Stimulated activated CD4-positive, alpha-beta T cell treated with anti-CD3 and anti-CD28 coated beads, Interleukin-1b, Interleukin-23, amount 100 ng/mL, for 24 hours (primary cell): Measurements from ENCODE around the gene SPART.
"Not testable (repeated sequence)": the region's sequence is repeated elsewhere in the genome, so short reads cannot be mapped to it uniquely, and the experiment has no call there.

Experiments
- DNase-seq, 4 experiments: peaks; one replicate each; pipeline ENCODE4 v3.0.0-alpha.2; 2020; ENCODE audit warnings: low read depth in 4 of 4, low spot score in 1 of 4

Gene SPART

DNA sequence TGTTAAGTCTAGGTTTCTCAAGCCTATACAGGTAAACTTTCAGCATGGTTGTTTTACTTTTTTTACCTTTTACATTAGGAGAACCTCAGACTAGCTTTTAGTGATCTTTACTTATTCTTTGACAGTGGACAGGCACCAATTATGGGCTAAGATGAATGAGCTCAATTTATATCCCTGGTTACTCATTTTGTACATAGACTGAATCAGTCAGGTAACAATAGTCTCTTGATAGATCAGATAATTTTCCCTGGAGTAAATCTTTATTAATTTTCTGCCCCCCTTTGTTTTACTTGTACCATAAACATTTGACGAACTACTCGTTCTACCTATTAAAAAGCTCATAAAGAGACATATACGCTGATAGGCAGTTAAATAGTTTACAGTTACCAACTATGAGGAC is 22.8 kb downstream of the SPART start:
- no peak for DNase-seq

DNA sequence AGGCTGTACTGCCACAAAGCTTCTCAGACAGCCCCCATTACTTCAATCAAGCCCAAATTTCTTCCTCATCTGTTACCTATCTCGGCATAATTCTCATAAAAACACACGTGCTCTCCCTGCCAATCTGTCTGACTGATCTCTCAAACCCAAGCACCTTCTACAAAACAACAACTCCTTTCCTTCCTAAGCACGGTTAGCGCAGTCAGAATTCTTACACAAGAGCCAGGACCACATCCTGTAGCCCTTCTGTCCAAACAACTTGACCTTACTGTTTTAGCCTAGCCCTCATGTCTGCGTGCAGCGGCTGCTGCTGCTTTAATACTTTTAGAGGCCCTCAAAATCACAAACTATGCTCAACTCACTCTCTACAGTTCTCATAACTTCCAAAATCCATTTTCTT is 26.4 kb downstream of the SPART start:
- not testable (repeated sequence) for DNase-seq

DNA sequence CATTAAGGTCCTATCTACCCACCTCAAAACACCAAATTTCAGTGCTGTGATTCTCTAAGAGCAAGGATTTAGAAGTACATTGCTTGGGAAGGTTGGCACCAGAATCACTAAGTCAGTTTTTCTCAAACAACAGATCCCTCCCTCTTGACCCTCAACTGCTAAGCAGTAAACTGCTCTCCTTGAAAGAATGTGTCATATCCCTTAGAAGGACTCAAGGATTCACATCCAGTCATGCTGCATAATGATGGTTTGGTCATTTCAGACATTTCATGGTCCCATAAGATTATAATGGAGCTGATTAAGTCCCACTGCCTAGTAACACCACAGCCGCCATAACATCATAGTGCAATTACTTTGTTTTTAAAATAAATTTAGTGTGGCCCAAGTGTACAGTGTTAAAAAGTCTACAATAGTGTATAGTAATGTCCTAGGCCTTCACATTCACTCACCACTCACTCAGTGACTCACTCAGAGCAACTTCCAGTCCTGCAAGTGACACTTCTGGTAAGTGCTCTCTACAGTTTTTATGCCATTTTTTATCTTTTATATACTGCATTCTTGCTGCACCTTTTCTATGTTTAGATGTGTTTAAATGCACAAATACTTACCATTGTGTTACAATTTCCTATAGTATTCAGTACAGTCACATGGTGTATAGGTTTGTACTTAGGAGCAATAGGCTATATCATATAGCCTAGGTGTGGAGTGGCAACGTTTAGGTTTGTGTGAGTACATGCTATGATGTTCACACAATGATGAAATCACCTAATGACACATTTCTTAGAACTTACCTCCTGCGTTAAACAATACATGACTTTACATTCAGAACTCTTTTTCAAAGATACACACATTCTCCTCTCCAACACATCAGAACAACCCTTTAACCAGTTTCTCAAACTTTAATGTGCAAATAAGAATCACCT is 32.9 kb downstream of the SPART start:
- no peak for DNase-seq

DNA sequence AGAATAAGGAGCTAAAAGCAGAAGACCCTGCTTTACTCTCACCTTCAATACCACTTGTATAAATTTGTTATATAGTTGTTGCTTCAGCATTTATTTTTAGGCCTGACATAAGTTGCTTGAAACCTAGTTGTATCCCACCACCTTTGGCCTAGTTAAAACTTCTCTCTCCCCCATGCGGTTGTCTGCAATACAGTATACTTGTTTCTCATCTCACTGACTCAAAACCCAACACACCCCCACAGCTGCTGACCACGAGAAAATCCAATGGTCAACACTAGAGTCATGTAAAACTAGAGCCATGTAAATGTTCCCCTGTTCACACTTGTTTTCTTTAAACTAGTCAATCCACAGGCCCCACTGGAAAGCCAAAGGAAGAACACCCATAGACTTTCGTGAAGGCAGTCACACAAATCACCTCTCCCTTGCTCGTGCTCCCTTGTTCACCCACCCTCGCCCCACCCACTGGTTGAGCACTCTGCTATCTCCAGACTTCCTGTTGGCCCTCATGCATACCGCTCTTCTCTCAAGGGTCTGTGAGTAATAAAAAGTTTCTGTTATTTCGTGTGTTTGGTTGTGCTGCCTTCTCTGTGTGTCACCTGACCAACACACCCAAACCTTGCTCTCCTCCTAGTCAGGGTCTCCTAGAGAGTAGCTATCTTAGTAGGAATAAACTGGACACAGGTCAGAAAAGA is 35.6 kb downstream of the SPART start:
- DNase-seq, result no peak

DNA sequence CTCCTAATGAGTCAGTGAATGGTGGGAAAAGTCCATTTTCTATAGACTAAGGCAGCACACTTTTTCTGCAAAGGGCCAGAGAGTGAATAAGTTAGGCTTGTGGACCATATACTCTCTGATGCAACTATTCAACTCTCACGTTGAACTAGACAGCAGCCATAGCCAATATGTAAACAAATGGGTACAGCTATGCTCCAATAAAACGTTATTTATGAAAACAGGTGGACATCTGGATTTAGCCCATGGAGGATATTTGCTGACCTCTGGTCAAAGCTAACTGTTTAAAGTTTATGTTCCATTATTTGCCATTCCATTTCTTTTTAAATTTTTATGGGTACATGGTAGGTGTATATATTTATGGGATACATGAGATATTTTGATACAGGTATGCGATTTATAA is 43.9 kb downstream of the SPART start:
- DNase-seq, result no peak

DNA sequence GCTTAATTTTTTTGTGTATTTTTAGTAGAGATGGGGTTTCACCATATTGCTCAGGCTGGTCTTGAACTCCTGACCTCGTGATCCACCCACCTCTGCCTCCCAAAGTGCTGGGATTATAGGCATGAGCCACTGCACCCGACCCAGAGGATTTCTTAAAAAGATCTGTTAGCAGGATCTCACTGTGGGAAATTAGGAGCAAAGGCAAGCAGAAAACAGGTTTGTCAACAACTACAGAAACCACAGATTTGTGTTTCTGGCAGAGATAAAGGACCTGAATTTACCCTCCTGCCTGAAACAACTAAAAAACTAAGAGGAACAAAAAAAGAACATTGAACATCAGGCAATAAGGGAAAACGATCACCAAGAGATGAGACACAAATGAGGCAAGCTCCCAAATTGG is 46.7 kb downstream of the SPART start:
- DNase-seq, result not testable (repeated sequence)

DNA sequence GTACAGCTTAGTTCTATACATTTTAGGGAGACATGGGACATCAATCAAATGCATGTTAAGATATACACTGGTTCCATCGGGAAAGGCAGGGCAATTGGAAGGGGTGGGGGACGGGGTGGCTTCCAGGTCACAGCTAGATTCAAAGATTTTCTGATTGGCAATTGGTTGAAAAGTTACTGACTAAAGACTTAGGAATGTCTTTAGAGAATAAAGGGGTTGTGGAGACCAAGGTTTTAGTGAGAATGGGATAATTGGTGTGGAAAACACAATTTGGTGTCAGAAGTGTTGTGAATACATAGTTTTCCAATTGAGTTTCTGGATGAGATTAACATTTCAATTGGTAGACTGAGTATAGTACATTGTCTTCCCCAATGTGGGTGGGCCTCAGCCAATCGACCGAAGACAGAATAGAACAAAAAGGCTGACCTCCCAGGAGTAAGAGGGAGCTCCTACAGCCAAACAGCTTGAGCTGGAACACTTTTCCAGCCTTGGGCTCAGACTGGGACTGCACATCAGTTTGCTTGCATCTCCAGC is 47.6 kb downstream of the SPART start:
- DNase-seq, result no peak

DNA sequence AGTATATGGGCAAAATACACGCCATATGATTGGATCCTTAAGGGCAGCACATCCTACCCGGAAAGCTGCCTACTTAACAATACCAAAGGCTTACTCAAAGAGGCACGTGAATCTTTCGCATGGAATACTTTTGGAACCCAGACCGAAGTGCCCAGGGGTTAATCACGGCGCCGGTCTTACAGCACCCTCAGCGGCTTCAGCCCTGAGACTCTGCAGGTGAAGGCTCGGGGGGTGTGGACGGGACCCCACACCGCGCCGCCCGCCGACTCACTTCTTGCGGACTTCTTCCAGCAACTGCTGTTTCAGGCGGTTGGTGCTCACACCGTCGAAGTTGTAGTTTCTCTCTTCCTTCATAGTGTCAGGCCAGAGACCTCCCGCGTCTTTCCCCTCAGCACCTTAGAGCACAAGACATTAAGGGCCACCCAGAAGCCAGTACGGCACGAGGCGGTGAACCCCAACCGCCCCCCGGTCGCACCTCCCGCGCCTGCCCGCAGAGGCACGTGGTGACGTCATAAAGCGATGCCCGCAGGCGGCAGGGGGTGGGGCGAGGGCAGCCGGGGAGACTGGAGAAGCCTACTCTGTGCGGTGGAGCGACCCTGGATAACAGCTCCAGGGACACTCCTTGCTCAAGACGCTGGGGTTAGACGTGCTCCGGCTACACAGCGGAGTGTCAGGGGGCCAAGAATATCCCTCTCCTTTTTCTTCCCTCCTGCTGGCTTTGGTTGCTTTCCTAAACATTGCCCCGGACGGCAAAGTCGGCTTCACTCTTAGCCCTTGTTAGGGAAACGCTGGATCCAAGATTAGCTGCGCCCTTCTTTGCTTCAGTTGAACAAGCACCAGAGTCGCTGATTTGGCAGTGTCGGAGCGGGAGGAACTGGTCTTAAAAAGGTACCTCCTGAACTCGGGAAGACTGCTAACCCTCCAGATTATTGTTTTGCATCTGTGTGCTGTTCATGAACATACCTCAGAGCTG is 48.5 kb downstream of the SPART start, which contains the start of gene CCDC169:
TSS of gene CCDC169 (minus strand) at position 449 of the 973 bp plus-strand sequence. CDS start at position 354, 95 bp downstream.
- peak; percentile 10 to 57 (median 34) for DNase-seq

DNA sequence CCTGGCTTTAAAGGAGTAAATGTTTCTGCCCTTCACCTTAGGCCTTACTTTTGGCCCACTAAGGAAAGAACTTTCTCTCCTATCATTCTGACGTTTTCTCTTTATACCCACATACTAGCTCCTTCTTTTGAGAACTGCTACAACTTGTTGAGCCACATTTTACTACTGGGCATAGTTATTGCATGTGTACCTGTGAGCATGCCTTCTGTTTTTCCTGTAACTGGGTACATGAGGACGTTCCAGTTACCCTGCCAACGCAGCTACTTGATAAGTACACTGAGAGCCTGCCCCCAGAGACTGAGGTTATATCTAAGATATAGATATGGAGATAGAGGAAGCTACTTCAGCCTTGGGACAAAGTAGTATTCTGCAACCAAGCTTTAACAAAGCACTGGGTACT is 52.1 kb downstream of the SPART start:
- no peak for DNase-seq

DNA sequence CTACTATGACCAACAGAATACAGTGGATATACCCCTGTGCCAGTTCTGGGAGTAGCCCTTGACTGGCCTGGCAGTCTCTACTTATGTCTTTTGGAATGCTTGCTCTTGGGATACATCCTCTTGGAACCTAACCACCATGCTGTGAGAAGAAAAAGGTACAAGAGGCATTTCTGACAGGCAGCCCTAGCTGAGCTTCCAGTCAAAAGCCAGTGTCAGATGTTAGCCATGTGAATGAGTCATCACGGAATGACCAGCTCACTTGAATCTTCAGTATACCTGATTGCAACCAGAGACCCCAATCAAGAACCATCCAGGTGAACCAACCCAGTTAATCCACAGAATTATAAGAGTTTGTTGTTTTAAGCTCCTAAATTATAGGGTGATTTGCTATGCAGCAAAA is 52.7 kb downstream of the SPART start:
- no peak for DNase-seq

DNA sequence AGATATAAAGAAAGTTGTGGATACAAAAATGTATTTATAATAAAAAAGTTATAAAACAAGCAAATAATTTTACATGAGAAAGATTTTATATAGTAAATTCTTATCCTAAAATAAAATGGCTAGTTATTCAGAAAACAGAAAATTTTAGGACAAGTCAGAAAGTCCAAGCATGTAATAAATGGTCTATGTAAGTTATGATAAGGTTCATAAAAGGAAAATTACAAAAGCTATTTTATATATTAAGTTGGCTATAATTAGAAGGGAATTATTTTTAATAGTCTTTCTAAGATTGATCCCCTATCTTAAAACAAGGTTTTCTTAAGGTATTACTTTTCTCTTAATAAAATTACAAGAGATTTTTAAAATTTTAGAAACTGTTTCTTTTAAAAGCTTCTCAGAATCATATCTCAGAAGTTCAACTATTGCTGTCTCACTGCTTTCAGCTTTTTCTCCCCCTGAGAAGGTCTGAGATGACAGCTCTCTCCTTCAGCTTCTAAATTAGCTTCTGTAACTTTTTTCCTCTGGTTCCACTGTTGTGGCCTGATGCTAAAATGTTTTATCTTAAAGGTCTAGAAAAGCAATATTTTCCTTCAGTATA is 57.3 kb downstream of the SPART start:
- DNase-seq, result no peak

DNA sequence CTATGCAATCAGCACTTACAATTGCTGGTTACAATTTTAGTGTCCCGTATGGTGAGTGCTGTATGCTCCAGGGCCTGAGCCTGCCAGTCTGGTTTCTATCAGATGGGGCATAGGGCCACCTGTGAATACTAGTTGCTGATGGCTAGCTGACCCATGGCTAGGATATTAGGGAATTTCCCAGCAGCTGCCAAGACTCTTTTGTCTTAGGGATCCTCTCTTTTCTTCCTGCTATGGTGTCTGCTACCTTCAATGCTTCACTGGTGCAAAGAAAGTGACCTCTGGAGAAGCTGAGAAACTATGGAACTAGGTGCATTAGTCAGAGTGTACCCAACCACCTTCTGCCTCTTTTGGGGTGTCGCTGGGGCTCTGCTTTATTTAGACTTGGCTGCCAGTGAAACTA is 60.2 kb downstream of the SPART start:
- DNase-seq, result no peak

DNA sequence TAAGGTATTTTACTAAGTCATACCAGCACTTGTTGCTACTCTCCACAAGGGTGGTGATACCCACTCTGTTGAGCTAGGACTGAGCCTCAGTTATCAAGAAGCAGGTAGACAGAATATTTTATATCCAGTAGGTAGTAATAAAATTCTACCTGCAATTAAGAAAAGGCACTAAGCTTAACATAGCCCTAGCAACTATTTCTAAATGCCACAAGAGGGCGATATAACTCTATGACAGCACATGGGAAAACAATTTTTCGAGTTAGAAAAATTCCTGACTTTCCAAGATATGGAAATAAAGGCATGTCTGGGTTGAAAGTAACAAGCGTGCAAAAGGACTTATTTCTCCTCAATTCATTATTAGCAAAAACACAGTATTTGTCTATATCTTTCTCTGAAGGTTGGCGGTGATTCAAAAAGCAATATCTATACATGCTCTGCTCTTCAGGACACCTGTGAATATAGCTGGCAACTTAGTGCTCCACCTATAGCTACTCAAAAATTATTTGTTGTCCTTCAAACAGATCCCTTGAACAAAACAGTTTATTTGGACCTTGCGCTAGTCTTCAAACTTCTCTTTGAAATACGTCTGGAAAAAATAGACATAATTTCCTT is 63.3 kb downstream of the SPART start:
- no peak for DNase-seq

DNA sequence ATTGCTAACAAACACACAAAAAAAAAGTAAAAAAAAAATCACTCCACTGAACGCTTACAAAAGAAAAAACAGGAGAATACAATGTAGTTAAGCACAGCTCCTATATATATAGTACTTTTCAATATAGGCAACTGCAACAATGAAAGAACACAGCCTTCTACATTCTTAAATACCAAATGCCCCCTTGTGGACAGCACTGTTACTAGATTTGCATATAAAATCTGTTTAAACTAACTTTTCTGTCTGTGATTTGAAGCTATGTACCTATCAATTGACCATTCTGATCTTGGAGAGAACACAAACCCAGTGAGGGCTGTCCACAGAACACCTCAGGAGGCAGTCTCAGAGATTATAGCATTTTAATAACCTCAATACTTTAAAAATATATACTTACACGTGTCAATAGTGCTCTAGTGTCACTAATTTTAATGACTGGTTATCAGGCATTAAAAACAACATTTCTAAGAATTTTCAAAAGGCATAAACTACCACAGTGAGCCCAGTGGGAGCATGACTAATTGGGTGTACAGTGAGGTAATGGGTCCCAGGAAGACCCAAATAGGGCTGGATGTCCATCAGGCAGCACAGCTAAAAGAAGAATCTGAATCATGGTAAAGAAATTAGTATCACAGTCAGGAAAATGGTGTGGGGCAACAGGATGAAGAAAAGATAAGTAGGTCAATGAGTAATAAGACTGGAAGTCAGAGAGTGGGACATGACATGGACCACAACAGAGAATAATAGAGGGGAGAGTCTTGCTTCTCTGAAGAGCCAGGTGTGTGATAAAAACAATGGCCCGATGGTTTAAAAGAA is 70.8 kb downstream of the SPART start:
- DNase-seq, result no peak

DNA sequence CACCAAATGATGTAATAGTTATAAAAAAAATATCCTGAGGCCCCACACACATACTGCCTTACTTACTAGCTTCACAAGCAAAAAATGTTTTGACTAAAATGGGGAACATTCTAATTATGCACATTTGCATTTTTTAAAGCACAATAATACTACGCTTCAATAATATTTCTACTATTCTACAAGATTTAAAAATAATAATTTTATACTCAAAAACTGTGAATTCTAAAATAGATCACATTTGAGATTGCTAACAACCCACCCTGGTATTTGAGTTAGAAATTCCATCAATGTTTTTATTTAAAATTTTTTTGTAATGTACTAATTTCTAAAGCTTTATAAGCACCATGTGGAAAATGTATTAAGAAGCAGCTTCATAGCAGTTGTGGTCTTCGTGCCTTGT is 72.8 kb downstream of the SPART start:
- no peak for DNase-seq

DNA sequence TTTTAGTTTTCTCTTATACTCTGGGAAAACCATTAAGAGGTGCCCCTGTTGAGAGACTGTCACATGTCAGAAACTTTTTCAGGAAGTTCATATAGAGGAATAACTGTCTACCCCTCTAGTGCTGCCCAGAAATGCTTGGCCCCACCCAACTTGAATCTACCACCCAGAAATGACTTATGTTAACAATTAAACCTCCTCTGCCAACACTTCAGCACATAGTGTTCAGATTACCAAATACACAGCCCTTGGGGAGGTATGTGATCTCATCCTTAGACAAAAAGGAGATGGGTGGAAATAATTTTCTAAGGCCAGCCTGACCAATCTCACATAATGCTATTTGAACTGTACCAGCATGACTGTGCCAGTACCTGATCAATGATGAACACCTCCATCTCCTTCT is 84.2 kb downstream of the SPART start:
- DNase-seq, result no peak

DNA sequence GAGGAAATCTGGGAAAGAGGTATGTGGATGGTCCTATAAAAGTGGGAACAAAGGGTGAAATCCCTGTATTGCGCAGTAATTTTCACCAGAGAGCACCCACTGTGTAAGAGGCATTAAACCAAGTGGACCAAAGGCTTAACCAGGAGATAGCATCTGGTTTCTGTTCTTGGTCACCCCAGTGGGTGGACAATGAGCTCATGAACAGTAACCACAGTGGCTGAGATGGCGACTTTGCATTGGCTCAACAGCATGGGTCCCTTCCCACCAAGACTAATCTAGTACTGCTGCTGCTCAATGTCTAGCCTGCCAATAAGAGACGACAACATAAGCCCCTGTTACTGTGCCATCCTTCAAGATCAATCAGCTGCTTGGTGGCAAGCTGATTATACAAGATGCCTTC is 85.2 kb downstream of the SPART start:
- no peak for DNase-seq

DNA sequence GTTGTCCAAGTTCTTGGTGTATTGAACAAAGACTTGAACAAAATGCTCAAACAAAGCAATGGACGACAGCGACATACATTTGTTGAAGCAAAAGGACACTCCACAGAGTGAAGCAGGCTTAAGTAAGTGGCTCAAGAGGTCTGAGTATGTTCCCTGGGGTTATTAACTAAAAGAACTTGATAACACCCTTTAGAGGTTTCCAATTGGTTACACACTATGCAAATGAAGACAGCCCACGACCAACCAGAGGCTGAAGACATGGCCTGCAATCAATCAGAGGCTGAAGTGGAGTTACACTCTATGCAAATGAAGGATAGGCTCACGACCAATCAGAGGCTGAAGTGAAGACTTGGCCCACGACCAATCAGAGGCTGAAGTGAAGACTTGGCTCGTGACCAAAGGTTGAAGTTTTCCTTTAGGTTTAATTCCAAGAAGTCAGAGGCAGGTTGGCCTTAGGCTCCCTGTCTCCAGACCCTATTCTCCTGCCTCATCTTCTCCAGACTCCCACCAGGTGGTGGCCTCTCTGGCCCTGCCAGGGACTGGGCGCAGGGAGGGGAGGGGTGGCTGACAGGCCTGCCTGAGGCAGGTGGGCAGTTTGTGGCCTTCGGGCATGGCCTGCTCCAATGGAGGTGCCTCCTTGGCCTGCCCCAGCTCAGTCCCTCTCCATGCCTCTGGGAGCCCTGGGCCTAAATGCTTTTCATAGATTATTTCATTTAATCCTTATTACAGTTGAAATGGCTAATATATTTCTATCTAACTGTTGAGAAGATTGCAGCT is 86.6 kb downstream of the SPART start:
- no peak for DNase-seq

DNA sequence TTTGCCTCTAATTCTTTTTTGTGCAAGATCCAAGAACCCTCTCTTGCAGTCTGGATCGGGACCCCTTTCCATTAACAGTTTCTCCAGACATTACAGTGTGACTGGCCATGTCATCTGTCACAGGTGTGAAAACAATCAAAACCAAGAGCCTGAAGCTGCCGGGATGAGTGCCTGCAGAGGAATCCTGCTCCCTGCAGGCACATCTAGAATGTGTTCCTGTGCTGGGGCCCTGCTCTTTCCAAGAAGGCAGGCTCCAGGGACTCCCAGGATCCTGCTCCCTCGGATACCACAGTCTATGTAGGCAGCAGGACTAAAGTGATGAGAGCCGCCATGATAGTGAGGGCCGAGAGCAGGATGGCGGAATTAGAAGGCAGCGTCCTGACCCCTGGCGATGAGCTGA is 87.4 kb downstream of the SPART start:
- DNase-seq, result no peak
